PC-3 (cell line): Measurements from ENCODE around the gene SCGB1A1. TPM values are rescaled to one million over a fixed set of nuclear protein-coding genes. Genes with fewer than 3 reads are reported as not detected.
"Not testable (repeated sequence)": the region's sequence is repeated elsewhere in the genome, so short reads cannot be mapped to it uniquely, and the experiment has no call there.

Experiments
- ATAC-seq: fragments of 200-7000 bp; cut with Tn5 transposase; 2 replicates; pipeline ENCODE4 v1.9.1; 2020; ENCODE audit warnings: mild to moderate bottlenecking, moderate library complexity
- BruUV-seq: library from RNA; stranded (reverse); fragments of 400-500 nt; replicated peaks from 2 replicates; lab custom pipeline; 2021; lab: Mats Ljungman, UMichigan
- CTCF ChIA-PET: fragments of 300-600 bp; sonication (Branson Sonifier 250); formaldehyde crosslinking; loops from one replicate; lab custom pipeline; 2022; ENCODE audit warnings: antibody characterized with exemption; lab: Charles Lee
- POLR2A ChIA-PET: fragments of 300-600 bp; sonication (Branson Sonifier 250); formaldehyde crosslinking; loops from one replicate; lab custom pipeline; 2022; ENCODE audit warnings: antibody characterized with exemption; ENCODE audit not compliant: unreplicated experiment; lab: Charles Lee
- DNase-seq: peaks from one replicate; pipeline ENCODE4 v3.0.0-alpha.2; 2015
- H2AFZ ChIP-seq: fragments of 300-600 bp; sonication (generic); 2 replicates; pipeline ENCODE4 v1.6.0; 2016; ENCODE audit warnings: antibody characterized with exemption, low read length
- H3F3A ChIP-seq: fragments of 300-600 bp; sonication (generic); one replicate; pipeline ENCODE4 v1.6.0; 2017; ENCODE audit warnings: antibody characterized with exemption, low read length, control low read depth, mild to moderate bottlenecking; ENCODE audit not compliant: unreplicated experiment
- H3K27ac ChIP-seq: fragments of 300-600 bp; sonication (generic); 2 replicates; pipeline ENCODE4 v1.5.1; 2016; ENCODE audit warnings: mild to moderate bottlenecking, low read length
- H3K27me3 ChIP-seq: fragments of 300-600 bp; sonication (generic); 2 replicates; pipeline ENCODE4 v1.6.1; 2016; ENCODE audit warnings: low read length, mixed read lengths
- H3K36me3 ChIP-seq: fragments of 300-600 bp; sonication (generic); 2 replicates; pipeline ENCODE4 v1.6.1; 2016; ENCODE audit warnings: low read depth, mixed run types, low read length, mixed read lengths
- H3K4me1 ChIP-seq: fragments of 300-600 bp; sonication (generic); 2 replicates; pipeline ENCODE4 v1.5.1; 2016; ENCODE audit warnings: low read length; ENCODE audit not compliant: insufficient read depth
- H3K4me2 ChIP-seq: fragments of 300-600 bp; sonication (generic); 2 replicates; pipeline ENCODE4 v1.6.0; 2016; ENCODE audit warnings: low read length
- H3K4me3 ChIP-seq: fragments of 300-600 bp; sonication (generic); 2 replicates; pipeline ENCODE4 v1.5.1; 2016; ENCODE audit warnings: mild to moderate bottlenecking, low read length, mixed read lengths
- H3K79me2 ChIP-seq: fragments of 300-600 bp; sonication (generic); 2 replicates; pipeline ENCODE4 v1.6.1; 2017; ENCODE audit warnings: low read length, mixed read lengths
- H3K9ac ChIP-seq: fragments of 300-600 bp; sonication (generic); 2 replicates; pipeline ENCODE4 v1.6.0; 2016; ENCODE audit warnings: mild to moderate bottlenecking, low read length
- H3K9me2 ChIP-seq: fragments of 300-600 bp; sonication (generic); replicated peaks from 2 replicates; pipeline ENCODE4 v1.6.1; 2016; ENCODE audit warnings: mixed run types, low read length, mixed read lengths
- H3K9me3 ChIP-seq: fragments of 300-600 bp; sonication (generic); 2 replicates; pipeline ENCODE4 v1.6.1; 2016; ENCODE audit warnings: low read length, mixed read lengths
- H4K20me1 ChIP-seq: fragments of 300-600 bp; sonication (generic); 2 replicates; pipeline ENCODE4 v1.6.1; 2016; ENCODE audit warnings: low read length, mixed read lengths
- EZH2 ChIP-seq: fragments of 300-600 bp; sonication (generic); IDR thresholded peaks from one replicate; pipeline ENCODE4 v1.6.1; 2017; ENCODE audit warnings: antibody characterized with exemption, mild to moderate bottlenecking, low read length; ENCODE audit not compliant: unreplicated experiment
- EZH2phosphoT487 ChIP-seq: fragments of 300-600 bp; sonication (generic); IDR thresholded peaks from 2 replicates; pipeline ENCODE4 v1.6.1; 2018; ENCODE audit warnings: mild to moderate bottlenecking, antibody characterized with exemption, low read length, borderline replicate concordance
- intact Hi-C: fragments of 100-400 bp; cut with micrococcal nuclease; formaldehyde crosslinking; loops from 2 replicates; pipeline ENCODE4 v1.9.0; 2023
- total RNA-seq: library from RNA; depleted of rRNA; stranded (reverse); fragments of >200 nt; gene quantifications from 2 replicates; pipeline ENCODE4 v1.2.3, GENCODE V29; 2014
- TF ChIP-seq, protein P1 (sequence below): fragments of 300-600 bp; sonication (generic); conservative IDR thresholded peaks from 2 replicates; pipeline ENCODE4 v1.5.1; 2017; ENCODE audit warnings: antibody characterized with exemption, low read depth, mild to moderate bottlenecking, low read length

Gene SCGB1A1
- total RNA-seq, 1 experiment from 2014 or later, result not detected

DNA sequence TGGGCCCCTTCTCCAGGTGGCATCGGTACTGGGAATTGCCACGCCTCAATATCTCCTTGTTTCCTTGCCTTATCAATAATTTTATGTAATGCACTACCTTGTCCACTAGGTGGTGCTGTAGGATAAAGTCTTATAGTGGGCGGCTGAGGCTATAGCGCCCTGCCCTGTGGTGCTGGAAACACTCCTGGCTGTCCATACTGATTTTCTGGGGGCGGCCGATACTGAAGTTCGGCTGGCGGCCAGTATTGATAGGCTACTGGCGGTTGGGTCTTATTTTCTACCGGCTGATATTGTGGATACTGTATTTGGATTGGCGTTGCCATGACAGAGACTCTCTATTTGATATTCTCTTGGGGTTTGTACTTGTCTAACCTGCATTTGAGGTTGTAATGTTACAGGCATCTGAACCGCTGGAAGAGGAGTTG is 38.0 kb upstream of the SCGB1A1 start:
- intact Hi-C loops, result loop anchor here (1.0 kb wide), 1 partner anchor 12 kb away; no protein-coding TSS in a partner anchor
- H3K36me3 ChIP-seq, H3F3A ChIP-seq, H3K27me3 ChIP-seq, H3K9ac ChIP-seq, BruUV-seq, CTCF ChIA-PET, H3K9me3 ChIP-seq, H3K79me2 ChIP-seq, H3K4me1 ChIP-seq, H4K20me1 ChIP-seq, H3K27ac ChIP-seq, H3K9me2 ChIP-seq, POLR2A ChIA-PET: not testable (repeated sequence)
- Histone ChIP-seq H3K4me2 (peak overlapping the region; percentile 80), H2AFZ (peak overlapping the region; percentile 76), H3K4me3 (peak overlapping the region; percentile 53; the same call in 1 of the 2 replicates)
- ATAC-seq (peak; percentile 88), DNase-seq (peak; percentile 89)
- TF ChIP-seq, protein P1, sequence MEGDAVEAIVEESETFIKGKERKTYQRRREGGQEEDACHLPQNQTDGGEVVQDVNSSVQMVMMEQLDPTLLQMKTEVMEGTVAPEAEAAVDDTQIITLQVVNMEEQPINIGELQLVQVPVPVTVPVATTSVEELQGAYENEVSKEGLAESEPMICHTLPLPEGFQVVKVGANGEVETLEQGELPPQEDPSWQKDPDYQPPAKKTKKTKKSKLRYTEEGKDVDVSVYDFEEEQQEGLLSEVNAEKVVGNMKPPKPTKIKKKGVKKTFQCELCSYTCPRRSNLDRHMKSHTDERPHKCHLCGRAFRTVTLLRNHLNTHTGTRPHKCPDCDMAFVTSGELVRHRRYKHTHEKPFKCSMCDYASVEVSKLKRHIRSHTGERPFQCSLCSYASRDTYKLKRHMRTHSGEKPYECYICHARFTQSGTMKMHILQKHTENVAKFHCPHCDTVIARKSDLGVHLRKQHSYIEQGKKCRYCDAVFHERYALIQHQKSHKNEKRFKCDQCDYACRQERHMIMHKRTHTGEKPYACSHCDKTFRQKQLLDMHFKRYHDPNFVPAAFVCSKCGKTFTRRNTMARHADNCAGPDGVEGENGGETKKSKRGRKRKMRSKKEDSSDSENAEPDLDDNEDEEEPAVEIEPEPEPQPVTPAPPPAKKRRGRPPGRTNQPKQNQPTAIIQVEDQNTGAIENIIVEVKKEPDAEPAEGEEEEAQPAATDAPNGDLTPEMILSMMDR, result peak; percentile 82

DNA sequence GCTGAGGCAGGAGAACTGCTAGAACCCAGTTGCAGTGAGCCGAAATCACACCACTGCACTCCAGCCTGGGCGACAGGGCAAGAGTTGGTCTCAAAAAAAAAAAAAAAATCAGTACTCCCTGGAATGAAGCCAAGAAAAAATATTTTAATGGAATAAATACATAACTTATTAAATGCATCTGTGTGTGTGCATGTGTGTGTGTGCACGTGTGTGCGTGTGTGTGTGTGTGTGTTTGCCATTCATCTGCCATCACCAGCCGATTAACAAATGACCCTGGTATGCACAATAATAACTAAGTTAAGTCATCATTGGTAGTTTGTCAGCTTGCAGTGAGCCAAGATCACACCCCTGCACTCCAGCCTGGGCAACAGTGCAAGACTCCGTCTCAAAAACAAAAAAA is 35.0 kb upstream of the SCGB1A1 start:
- CTCF ChIA-PET, result interaction anchor here (0.7 kb wide), 1 partner anchor 22 kb away, joined by 5 read pairs; no protein-coding TSS in a partner anchor
- POLR2A ChIA-PET, result no interaction called here
- no peaks in the 10 kb centered on the region for H3K36me3 ChIP-seq
- no peaks in the 10 kb centered on the region for H3K27me3 ChIP-seq
- no peaks in the 10 kb centered on the region for H3K79me2 ChIP-seq
- no TSS peak for BruUV-seq
- H4K20me1 ChIP-seq, result no peaks in the 10 kb centered on the region
- intact Hi-C loops, result no loop called here
- H3K9ac ChIP-seq, result no peak overlapping the region
- H3F3A ChIP-seq, result no peaks in the 10 kb centered on the region
- no peak overlapping the region for H3K27ac ChIP-seq
- DNase-seq (no peak), ATAC-seq (no peak)
- H3K9me2 ChIP-seq, result no peaks in the 10 kb centered on the region
- no peak overlapping the region for H3K4me2 ChIP-seq
- no peak overlapping the region for H3K4me3 ChIP-seq
- H3K4me1 ChIP-seq, result peaks cover 6% of the 10 kb centered on the region; the same call in 1 of the 2 replicates
- TF ChIP-seq EZH2 (no peak), EZH2phosphoT487 (no peak)
- TF ChIP-seq, protein P1, result no peak
- no peaks in the 10 kb centered on the region for H3K9me3 ChIP-seq
- no peak overlapping the region for H2AFZ ChIP-seq

DNA sequence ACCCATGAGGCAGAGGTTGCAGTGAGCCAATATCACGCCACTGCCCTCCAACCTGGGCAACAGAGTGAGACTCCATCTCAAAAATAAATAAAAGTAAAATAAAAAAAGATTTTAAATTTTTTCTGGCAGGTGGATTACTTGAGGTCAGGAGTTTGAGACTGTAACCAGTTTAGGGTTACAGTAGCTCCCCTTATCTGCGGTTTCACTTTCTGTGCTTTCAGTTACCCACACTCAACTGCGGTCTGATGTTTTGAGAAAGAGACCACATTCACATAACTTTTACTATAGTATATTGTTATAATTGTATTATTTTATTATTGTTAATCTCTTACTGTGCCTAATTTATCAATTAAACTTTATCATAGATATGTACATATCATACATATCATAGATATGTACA is 32.8 kb upstream of the SCGB1A1 start:
- H4K20me1 ChIP-seq, H3K9ac ChIP-seq, H3K27me3 ChIP-seq, intact Hi-C loops, H3K27ac ChIP-seq, H3K9me2 ChIP-seq, H3K9me3 ChIP-seq, POLR2A ChIA-PET, H3K4me2 ChIP-seq, H3K4me3 ChIP-seq, H3K79me2 ChIP-seq, H3K4me1 ChIP-seq, DNase-seq, H3K36me3 ChIP-seq, ATAC-seq, H3F3A ChIP-seq, H2AFZ ChIP-seq, BruUV-seq: not testable (repeated sequence)
- CTCF ChIA-PET, result interaction anchor here (0.6 kb wide), 1 partner anchor 158 kb away, joined by 3 read pairs; no protein-coding TSS in a partner anchor
